Right atrium auricular region (tissue), 2 donors: ENCODE results near the gene SLC25A25. TPM values are rescaled to one million over a fixed set of nuclear protein-coding genes. Genes with fewer than 3 reads are reported as not detected.

Source experiments
- DNase-seq: peaks from one replicate; pipeline ENCODE4 v3.0.0-alpha.2; 2019; ENCODE audit warnings: low spot score
- H3K27ac ChIP-seq, 2 donors: fragments of 200-600 bp; sonication (generic); 1 replicate in 1 of 2; 2 replicates in 1 of 2; pipeline ENCODE4 v1.5.1; 2016 to 2019
- H3K27me3 ChIP-seq, 2 donors: fragments of 200-600 bp; sonication (generic); one replicate each; pipeline versions ENCODE4 v1.5.1 to v1.6.0; 2017 to 2019
- H3K36me3 ChIP-seq: fragments of 200-600 bp; sonication (generic); one replicate; pipeline ENCODE4 v1.5.1; 2016
- H3K4me1 ChIP-seq, 2 donors: fragments of 200-600 bp; sonication (generic); one replicate each; pipeline versions ENCODE4 v1.5.1 to v1.6.0; 2017 to 2019
- H3K4me3 ChIP-seq, 2 donors: fragments of 200-600 bp; sonication (generic); 1 replicate in 1 of 2; 2 replicates in 1 of 2; pipeline ENCODE4 v1.5.1; 2017 to 2019; ENCODE audit warnings: mild to moderate bottlenecking in 1 of 2, moderate library complexity in 1 of 2
- H3K9me3 ChIP-seq, 2 donors: fragments of 200-600 bp; sonication (generic); one replicate each; pipeline ENCODE4 v1.5.1; 2019
- CTCF ChIP-seq, 2 donors: fragments of 200-600 bp; sonication (generic); IDR thresholded peaks; one replicate each; pipeline ENCODE4 v1.5.1; 2019; ENCODE audit warnings: antibody characterized with exemption in 2 of 2
- total RNA-seq, 2 donors: library from RNA; depleted of rRNA; stranded (reverse); fragments of >200 nt; gene quantifications; one replicate each; pipeline ENCODE4 v1.1.0, GENCODE V29; 2016

The SLC25A25 gene
- total RNA-seq, 2 donors from 2014 or later: 8.2 to 11.8 TPM

- TF ChIP-seq CTCF (IDR thresholded peaks at IDR 0.05): no peak
- Histone ChIP-seq H3K4me3 (no peak overlapping the region), H3K4me1 (peaks cover 0 to 76% of the 10 kb centered on the region in 2 donors), H3K27ac (peak overlapping the region; percentile 86 to 89), H3K27me3 (no peaks in the 10 kb centered on the region), H3K36me3 (peaks cover 57% of the 10 kb centered on the region), H3K9me3 (no peaks in the 10 kb centered on the region)
- DNase-seq: no peak
These were observed 34.2 kb downstream of the SLC25A25 start for GRCh38 chr9:128102196-128102595.

- peak overlapping the region; percentile 86 to 89 for H3K27ac ChIP-seq
- no peaks in the 10 kb centered on the region for H3K9me3 ChIP-seq
- no peak for DNase-seq
- H3K4me1 ChIP-seq: peaks cover 0 to 75% of the 10 kb centered on the region in 2 donors
- no peaks in the 10 kb centered on the region for H3K27me3 ChIP-seq
- H3K4me3 ChIP-seq: no peak overlapping the region
- peaks cover 66% of the 10 kb centered on the region for H3K36me3 ChIP-seq
- no peak for TF ChIP-seq CTCF (IDR thresholded peaks at IDR 0.05)
These were observed 35.0 kb downstream of the SLC25A25 start for GRCh38 chr9:128102861-128103588.

GRCh38 chr9:128103589-128103962 lies 35.5 kb downstream of the SLC25A25 start:
- H3K27me3 ChIP-seq: no peaks in the 10 kb centered on the region
- peaks cover 0 to 72% of the 10 kb centered on the region in 2 donors for H3K4me1 ChIP-seq
- H3K36me3 ChIP-seq: peaks cover 71% of the 10 kb centered on the region
- DNase-seq: no peak
- peak overlapping the region; percentile 86 to 89 for H3K27ac ChIP-seq
- no peak overlapping the region for H3K4me3 ChIP-seq
- no peaks in the 10 kb centered on the region for H3K9me3 ChIP-seq
- TF ChIP-seq CTCF (IDR thresholded peaks at IDR 0.05): peak in 1 of 2 donors; percentile 36

GRCh38 chr9:128104171-128104618 lies 36.2 kb downstream of the SLC25A25 start:
- H3K4me1 ChIP-seq: peaks cover 0 to 66% of the 10 kb centered on the region in 2 donors
- H3K27ac ChIP-seq: peak overlapping the region; percentile 86 to 89
- DNase-seq: no peak
- H3K9me3 ChIP-seq: no peaks in the 10 kb centered on the region
- no peak overlapping the region for H3K4me3 ChIP-seq
- TF ChIP-seq CTCF (IDR thresholded peaks at IDR 0.05): no peak
- peaks cover 76% of the 10 kb centered on the region for H3K36me3 ChIP-seq
- no peaks in the 10 kb centered on the region for H3K27me3 ChIP-seq

- Histone ChIP-seq H3K9me3 (no peaks in the 10 kb centered on the region), H3K27ac (peak overlapping the region in 1 of 2 donors; percentile 7), H3K4me3 (no peak overlapping the region), H3K27me3 (no peaks in the 10 kb centered on the region), H3K4me1 (peaks cover 0 to 51% of the 10 kb centered on the region in 2 donors), H3K36me3 (peaks cover 76% of the 10 kb centered on the region)
- TF ChIP-seq CTCF (IDR thresholded peaks at IDR 0.05): no peak
- DNase-seq: no peak
These were observed 37.6 kb downstream of the SLC25A25 start for GRCh38 chr9:128105538-128106175.
